Skin epidermis (tissue), 12 donors: Measurements from ENCODE around the gene MGAT4A.

ENCODE experiments used
- H3K27ac ChIP-seq, 21 experiments: fragments of 200-600 bp; sonication (generic) in 11 of 21; one replicate each; pipeline ENCODE4 v1.5.0; 2020; ENCODE audit warnings: mild to moderate bottlenecking in 3 of 21, inconsistent platforms in 2 of 21, moderate library complexity in 2 of 21
- H3K4me3 ChIP-seq, 7 experiments: fragments of 200-600 bp; sonication (generic) in 2 of 7; one replicate each; pipeline ENCODE4 v1.5.0; 2020; ENCODE audit warnings: inconsistent platforms in 2 of 7, mild to moderate bottlenecking in 2 of 7, moderate library complexity in 1 of 7

The MGAT4A gene

DNA sequence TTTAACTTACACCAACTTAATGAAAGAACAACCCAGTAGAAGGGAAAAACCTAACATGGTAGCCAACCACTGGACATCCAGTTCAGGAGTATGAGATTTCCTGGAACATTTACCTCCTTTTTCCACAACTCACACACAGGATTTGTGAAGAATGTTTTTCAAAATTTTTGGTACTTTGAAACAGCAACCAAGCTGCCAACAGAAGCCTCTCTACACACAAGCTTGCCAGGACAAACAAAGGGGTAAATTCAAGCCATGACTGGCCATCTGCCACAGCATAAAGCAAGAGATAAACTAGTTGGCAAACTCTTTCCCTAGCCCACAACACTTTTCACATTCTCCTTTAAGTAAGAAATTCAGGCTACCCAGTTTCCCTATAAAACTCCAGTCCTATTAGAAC is 21.4 kb downstream of the MGAT4A start:
- Histone ChIP-seq H3K27ac (peak overlapping the region in 1 of 21 experiments; percentile 29), H3K4me3 (no peak overlapping the region)

DNA sequence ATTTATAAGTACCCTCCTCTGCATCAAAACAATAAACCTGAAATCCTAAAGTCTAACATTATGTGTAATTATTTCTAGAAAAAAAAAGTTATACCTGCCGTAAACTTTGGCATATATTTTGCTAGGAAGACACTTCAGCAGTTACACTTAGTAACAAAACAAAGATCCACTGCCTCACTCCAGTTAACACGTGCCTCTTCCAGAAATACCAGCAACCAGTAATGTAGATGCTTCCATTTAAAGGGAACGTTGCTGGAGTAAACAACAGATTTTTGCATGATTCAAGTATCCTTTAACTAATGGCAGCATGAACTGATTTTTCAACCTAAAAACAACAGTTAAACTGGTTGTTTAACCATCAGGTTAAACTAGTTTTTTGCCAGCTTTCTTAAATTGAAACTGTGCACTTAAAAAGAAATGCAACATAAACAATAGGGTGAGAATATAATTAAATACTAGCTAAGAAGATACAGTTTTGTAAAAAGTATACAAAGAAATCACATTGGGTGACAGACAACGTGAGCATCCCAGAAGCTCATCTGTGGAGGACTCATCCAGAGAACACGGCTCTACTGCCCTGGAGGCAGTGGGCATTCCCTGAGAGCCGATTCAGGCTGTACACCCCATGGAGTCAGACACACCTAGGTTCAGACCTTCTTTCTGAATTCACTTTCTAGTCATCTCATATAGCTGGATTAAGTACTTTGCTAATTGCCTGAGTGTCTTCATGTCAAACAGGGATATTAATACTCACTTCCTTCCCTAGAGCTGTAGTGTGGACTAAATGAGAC is 22.3 kb downstream of the MGAT4A start:
- Histone ChIP-seq H3K27ac (no peak overlapping the region), H3K4me3 (no peak overlapping the region)

DNA sequence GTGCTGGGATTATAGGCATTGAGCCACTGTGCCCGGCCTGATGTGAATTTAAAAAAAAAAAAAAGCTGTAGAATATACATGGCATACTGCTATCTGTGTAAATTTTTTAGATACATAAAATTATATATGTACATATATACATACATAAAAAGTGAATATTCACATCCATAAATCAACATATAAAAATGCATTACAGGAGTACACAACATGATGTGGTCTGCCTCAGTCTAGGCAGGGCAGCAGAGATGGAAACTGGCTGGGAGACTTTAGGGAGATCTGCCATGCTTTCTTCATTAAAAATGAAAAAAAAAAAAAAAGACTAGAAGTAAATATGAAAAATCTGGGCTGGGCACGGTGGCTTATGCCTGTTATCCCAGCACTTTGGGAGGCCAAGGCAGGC is 24.3 kb downstream of the MGAT4A start:
- Histone ChIP-seq H3K27ac (no peak overlapping the region), H3K4me3 (no peak overlapping the region)

DNA sequence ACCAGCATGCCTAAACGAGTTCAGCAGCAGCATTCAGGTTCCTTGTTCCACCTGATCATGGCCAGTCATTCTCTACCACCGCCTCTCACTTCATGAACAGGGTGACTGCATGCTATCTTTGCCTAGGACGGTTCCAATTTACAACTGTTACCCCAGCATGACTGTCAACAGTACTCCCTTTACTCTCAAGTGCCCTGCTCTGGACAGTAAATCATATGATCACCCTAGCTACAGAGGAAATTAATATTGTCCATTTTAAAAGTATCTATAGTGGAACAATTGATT is 25.7 kb downstream of the MGAT4A start:
- H3K27ac ChIP-seq, result no peak overlapping the region
- H3K4me3 ChIP-seq, result no peak overlapping the region

DNA sequence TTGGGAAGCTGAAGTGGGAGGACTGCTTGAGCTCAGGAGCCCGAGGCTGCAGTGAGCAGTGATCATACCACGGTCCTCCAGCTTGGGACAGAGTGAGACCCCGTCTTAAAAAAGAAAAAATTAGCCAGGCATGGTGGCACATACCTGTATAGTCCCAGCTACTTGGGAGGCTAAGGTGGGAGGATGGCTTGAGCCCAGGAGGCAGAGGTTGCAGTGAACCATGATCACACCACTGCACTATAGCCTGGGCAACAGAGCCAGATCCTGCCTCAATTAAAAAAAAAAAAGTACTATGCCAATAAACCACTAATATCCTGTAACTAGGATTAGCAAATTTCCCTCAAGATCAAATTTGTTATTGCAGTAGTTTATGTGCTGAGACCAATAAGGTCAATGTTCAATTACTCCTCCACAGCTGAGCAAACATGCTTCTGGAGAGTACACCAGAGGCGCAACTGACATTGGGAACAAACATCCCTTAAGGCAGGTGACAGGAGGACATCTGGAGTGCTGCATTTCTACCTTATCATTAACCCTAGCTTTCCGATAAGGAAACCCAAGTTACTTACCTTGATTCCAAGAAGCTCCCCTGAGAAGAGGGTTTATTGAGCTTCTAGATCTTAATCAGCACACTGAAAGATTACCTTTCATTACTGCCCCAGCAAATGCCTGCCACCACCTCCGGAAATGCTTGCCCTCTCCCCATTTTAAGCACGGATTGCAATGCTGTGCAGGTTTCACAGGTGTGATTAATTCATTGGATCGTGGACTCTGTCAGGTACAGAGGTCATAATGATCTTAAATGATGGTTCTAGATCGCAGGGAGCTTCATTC is 26.2 kb downstream of the MGAT4A start:
- H3K27ac ChIP-seq, result no peak overlapping the region
- H3K4me3 ChIP-seq, result no peak overlapping the region

DNA sequence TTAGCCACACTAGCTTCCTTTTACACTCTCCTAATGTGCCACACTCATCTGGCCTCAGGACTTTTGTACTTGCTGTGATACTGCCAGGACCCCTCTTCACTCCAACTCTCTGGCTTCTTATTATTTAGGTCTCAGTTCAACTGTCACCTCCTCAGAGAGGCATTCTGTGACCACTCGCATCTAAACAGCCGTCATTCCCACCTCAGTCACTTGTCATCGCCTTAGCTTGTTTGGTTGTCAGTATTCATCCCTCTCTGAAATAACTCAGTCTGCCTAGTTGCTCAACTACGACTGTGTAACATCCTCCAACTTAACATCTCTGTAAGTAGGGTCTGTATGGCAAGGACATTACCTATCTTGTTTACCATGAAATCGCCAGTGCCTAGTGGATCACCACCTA is 27.2 kb downstream of the MGAT4A start:
- peak overlapping the region in 8 of 21 experiments; percentile 1 to 69 (median 30) for H3K27ac ChIP-seq
- no peak overlapping the region for H3K4me3 ChIP-seq

DNA sequence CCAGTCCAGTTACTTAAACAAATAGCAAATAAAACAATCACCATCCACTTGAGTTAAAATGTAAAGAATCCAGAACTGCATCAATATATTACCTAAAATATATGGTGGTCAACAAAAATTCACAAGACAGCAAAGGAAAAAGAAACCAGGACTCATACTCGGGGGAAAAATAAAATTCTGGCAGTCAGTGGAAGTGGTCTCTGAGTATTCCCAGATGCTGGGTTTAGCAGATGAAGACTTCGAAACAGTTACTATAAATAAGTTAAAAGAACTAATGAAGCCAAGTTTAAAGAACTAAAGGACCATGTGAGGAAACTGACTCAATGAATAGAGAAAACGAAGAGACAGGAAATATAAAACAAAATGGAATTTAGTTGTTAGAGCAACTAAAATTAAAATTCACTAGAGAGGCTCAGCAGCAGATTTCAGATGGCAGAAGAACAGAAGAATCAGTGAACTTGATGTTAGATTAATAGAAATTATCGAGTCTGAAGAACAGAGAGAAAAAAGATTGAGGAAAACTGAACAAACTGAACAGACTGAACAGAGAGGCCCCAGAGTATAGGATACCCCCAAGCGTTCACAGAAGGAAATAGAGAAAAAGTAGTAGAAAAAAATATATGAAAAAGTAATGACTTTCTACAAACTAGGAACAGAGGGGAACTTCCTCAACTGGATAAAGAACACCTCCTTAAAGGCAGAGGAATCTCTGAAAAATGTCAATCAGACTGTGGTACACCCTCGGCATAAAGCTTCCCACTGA is 27.9 kb downstream of the MGAT4A start:
- Histone ChIP-seq H3K4me3 (no peak overlapping the region), H3K27ac (peak overlapping the region in 12 of 21 experiments; percentile 1 to 69 (median 30))

DNA sequence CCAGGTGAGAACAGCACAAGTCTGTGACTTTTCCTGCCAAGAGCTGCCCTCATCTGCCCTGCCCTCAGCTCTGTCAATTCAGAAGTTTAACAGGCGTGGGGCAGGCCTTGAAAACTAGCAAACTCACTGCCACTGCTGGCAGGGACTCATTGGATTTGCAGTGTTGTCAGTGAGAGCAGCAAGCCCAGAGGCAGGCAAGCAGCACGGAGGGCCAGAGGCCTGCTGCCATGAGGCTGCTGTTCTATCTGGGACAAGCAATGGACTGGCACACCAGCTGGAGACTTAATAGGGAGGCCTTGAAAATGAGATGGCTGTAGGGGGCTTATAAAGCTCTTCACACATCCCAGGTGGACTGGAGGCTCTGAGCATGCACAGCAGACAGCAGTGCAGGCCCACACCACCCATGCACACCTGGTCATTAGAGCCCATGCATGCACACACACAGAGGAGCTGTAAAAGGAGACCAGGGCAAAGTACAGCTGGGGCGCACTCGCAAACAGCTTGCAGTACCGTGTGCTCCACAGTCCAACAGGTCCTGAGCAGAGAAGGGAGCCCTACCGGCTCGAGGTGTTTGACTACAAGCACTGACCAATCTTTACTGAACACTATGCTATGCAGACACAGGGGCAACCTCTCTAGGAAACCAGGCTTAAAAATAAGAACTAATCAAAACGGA is 28.7 kb downstream of the MGAT4A start:
- Histone ChIP-seq H3K27ac (peak overlapping the region in 13 of 21 experiments; percentile 1 to 56 (median 25)), H3K4me3 (no peak overlapping the region)

DNA sequence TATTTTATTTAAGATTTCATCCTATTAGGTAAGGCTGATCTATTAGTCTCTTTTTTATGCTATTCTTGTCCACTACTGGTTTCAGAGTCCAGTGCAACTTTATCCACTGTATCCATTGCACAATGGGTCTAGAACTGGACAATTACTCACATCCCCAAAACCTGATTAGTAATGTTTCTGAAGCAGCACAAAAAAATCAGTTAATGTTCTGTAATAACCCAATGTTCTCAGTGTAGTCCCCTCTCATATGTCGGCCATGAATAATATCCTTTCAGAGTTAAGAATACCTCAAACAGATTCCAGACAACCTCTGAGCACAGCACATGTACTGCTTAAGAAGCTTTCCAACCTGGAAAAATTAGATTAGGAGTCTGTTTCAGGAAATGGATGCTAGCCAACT is 29.7 kb downstream of the MGAT4A start:
- Histone ChIP-seq H3K27ac (peak overlapping the region in 1 of 21 experiments; percentile 22), H3K4me3 (no peak overlapping the region)

DNA sequence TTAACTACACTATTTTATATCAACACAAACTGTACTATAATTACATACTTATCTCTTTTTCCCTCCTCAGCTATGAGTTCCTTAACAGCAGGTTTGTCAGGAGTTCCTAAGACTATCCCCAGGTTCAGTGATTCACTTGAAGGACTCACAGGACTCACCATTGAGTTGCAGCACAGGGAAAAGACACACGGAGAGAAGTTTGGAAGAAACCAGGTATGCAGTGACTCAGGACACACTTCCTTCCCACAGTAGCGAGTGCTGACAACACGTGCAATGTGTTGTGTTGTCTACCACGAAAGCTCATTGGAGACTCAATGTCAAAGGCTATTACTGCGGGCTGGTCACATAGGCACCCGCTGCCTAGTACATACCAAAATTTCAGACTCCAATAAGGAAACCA is 32.0 kb downstream of the MGAT4A start:
- Histone ChIP-seq H3K4me3 (no peak overlapping the region), H3K27ac (no peak overlapping the region)

DNA sequence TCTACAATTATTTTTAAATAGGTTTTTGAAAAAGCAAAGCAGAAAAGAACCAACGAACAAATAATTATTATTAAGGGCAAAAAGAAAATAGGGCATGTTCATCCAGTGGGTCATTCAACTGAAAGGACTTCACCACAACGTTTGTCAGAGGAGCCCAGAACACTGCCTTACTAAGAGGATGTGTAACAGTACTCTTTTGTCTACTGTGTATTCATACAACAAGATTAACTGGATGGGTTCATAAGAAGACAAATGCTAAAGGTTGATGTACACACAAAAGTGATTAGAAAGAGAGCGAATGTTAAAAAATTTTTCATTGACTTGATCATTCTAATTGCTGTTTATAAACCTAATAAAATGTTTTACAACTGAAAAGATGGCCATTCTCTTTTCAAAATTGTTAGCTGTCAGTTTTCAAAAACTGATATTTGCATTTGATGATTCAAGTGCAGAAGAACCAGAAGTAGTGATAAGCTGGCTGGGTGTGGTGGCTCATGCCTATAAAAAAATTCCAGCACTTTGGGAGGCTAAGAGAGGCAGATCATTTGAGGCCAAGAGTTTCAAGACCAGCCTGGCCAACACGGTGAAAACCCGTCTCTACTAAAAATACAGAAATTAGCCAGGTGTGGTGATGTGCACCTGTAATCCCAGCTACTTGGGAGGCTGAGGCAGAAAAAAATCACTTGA is 33.1 kb downstream of the MGAT4A start:
- no peak overlapping the region for H3K27ac ChIP-seq
- no peak overlapping the region for H3K4me3 ChIP-seq

DNA sequence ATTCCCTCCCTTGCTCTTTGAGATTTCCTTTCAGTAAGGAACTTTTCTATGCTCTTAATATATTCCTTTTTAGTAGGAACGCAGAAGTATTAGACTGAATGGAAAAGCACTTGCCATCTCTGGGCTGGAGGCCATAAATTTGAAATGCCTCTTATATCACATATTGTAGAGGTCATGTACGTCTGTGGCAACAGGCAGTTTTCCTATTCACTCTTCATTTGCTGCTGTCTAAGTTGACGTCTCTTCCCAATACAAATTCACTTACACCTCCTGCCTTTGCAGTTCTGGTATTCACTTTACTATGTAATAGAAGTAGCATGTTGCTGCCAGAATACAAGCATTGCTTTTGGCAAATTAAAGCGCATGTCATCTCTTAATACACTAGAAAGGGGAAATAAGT is 34.7 kb downstream of the MGAT4A start:
- H3K27ac ChIP-seq, result no peak overlapping the region
- H3K4me3 ChIP-seq, result no peak overlapping the region

DNA sequence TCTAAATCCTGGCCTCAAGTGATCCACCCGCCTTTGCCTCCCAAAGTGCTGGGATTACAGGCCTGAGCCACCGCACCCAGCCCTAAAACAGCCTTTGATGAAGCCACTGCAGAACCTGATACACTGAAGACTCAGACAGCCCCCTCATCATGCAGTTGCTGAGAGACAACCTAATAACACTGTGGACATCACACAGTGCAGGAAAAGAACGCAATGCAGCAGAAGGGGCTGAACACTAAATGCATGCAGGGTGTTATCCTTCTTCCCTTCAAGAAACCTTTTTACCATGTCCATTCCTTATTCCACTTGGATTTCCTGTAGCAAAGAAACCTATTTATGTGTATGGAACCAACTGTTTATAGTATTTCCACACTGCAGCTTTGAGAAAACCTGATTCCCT is 35.7 kb downstream of the MGAT4A start:
- Histone ChIP-seq H3K4me3 (no peak overlapping the region), H3K27ac (no peak overlapping the region)

DNA sequence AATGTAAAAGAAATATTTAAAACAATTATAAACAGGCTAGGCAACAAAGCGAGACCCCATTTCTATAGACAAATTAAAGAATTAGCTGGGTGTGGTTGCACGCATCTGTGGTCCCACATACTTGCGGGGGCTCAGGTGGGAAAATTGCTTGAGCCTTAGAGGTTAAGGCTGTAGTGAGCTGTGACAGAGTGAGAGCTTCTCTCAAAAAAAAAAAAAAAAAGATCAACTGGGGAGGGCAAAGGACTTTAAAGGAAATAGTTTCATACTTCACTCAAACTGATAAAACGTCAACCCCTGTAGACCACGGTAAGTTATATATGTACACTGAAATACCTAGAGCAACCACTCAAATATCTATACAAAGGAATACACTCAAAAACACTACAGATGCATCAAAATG is 37.5 kb downstream of the MGAT4A start:
- Histone ChIP-seq H3K4me3 (no peak overlapping the region), H3K27ac (no peak overlapping the region)

DNA sequence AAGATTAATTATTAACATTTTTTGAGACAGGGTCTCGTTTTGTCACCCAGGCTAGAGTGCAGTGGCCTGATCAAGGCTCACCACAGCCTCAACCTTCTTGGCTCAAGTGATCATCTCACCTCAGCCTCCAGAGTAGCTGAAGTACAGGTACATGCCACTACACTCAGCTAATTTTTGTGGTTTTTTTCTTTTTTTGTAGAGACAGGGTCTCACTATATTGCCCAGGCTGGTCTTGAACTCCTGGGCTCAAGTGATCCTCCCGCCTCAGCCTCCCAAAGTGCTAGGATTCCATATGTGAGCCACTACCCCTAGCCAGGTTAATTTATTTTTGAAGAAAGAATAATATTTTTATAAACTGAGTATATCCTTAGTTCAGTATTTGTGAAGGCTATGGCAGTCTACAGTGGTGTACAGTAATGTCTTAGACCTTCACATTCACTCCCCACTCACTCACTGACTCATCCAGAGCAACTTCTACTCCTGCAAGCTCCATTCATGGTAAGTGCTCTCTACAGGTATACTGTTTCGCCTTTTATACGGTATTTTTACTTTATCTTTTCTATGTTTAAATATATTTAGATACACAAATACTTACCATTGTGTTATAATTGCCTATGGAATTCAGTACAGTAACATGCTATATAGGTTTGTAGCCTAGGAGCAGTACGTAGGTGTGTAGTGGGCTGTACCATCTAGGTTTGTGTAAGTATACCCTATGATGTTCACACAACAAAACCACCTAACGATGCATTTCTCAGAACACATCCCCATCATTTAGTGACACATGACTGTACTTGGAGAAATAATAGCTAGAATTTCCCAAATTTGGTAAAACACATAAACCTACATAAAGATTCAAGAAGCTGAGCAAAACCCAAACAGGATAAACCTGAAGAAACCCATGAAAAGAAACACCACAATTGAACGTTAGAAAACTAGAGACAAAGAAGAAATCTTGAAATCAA is 38.6 kb downstream of the MGAT4A start:
- H3K27ac ChIP-seq, result no peak overlapping the region
- H3K4me3 ChIP-seq, result no peak overlapping the region

DNA sequence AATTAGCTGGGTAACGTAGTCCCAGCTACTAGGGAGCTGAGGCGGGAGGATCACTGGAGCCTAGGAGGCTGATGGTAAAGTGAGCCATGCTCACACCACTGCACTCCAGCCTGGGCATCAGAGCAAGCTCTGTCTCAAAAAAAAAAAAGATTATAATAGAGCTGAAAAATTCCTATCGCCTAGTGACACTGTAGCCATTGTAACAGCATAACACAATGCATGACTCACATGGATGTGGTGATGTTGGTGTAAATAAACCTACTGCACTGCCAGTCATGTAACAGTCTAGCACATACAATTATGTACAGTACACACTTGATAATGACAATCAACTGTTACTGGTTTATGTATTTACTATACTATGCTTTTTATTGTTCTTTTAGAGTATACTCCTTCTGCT is 39.6 kb downstream of the MGAT4A start:
- Histone ChIP-seq H3K4me3 (no peak overlapping the region), H3K27ac (no peak overlapping the region)

DNA sequence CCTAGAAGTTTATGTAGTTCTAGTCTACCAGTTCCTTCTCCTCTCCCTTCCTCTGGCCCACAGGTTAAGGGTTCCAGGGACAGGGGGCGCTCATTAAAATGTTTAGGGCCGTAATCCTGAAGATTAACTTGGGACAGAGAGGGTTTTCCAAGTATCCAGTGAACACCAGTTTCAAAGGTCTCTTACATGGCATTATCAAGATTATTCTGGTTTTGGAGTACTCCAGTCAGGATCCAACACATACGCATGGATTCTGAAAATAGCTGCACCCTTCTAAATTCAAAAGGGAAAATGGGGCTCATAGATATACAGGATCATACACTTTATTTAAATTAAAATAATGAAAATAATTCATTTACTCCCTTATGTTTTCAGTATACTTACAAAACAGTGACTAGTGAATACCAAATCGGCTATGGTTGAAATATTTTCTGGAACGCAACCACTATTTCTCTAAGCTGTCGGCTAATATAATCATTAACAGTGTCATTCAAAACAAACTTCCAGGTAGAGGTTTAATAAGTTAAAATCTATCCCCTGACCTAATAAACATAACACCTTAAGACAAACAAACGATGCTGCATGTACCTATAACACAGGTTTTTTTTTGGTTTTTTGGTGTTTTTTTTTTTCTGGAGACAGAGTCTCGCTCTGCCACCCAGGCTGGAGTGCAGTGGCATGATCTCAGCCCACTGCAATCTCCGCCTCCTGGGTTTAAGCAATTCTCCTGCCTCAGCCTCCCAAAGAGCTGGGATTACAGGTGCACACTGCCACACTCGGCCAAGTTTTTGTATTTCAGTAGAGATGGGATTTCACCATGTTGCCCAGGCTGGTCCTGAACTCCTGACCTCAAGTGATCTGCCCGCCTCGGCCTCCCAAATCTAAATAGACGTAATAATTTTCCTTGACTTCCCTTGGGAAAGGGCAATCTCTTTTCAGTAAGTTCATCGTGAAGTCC is 44.7 kb downstream of the MGAT4A start:
- no peak overlapping the region for H3K27ac ChIP-seq
- no peak overlapping the region for H3K4me3 ChIP-seq
